Erythroblast (primary cell): ENCODE data around the gene ACVR1B.

Experiments
- GATA1 ChIP-seq: IDR thresholded peaks from 2 replicates; pipeline ENCODE4 v1.6.1; 2011; ENCODE audit warnings: low read depth, mild to moderate bottlenecking, control low read depth, low read length, moderate library complexity
- POLR2A ChIP-seq: IDR thresholded peaks from 2 replicates; pipeline ENCODE4 v1.6.1; 2011; ENCODE audit warnings: mild to moderate bottlenecking, low read length

- TF ChIP-seq POLR2A (no peak), GATA1 (no peak)
Measured at GRCh38 chr12:51951843-51952722, 584 bp downstream of the ACVR1B start.
